ENCODE data around the gene ATOX1. TPM values are rescaled to one million over a fixed set of nuclear protein-coding genes. Genes with fewer than 3 reads are reported as not detected.

Gene ATOX1
- total and polyA plus RNA-seq, 9 of the 15 experiments (the other 6 are each of a cell fraction or from before 2014, with no cell fraction given) = 59.2 to 318 (median 86.2) TPM

- TF ChIP-seq SMARCE1 (IDR thresholded peaks at IDR 0.05) (peak; percentile 19; the same call in 1 of the 2 replicates), MEIS2 (IDR thresholded peaks at IDR 0.05; ENCODE audit: partially characterized antibody) (peak; percentile 52), LCOR (CRISPR knock-in tag; IDR thresholded peaks at IDR 0.05) (0 out of 2 replicates have a peak, but pooled peaks have one; percentile 20), POLR2B (IDR thresholded peaks at IDR 0.05; ENCODE audit: low read depth, partially characterized antibody) (peak; percentile 81), ZSCAN32 (CRISPR knock-in tag; IDR thresholded peaks at IDR 0.05) (0 out of 2 replicates have a peak, but pooled peaks have one; percentile 12), SMAD2 (IDR thresholded peaks at IDR 0.05; ENCODE audit: low read depth, low read length) (no peak), TAL1 (IDR thresholded peaks at IDR 0.05) (peak; percentile 36; the same call in 1 of the 2 replicates), SPI1 (IDR thresholded peaks at IDR 0.05; ENCODE audit: borderline replicate concordance, low read depth, low read length) (peak; percentile 15; the same call in 1 of the 2 replicates), LEF1 (IDR thresholded peaks at IDR 0.05) (peak; percentile 46; the same call in 1 of the 2 replicates), HDAC2 (IDR thresholded peaks at IDR 0.05) (peak; percentile 66), ZNF311 (CRISPR knock-in tag; IDR thresholded peaks at IDR 0.05) (no peak), CEBPZ (IDR thresholded peaks at IDR 0.05; ENCODE audit: borderline replicate concordance, low read depth, low read length) (no peak), POLR2AphosphoS5 (IDR thresholded peaks at IDR 0.05; ENCODE audit: control insufficient read depth, insufficient read depth, low read depth, low read length) (peak; percentile 88), ELF2 (CRISPR knock-in tag; IDR thresholded peaks at IDR 0.05) (peak; percentile 52; the same call in 1 of the 2 replicates), FOS (IDR thresholded peaks at IDR 0.05; ENCODE audit: extremely low read depth, insufficient read length) (no peak), NKRF (IDR thresholded peaks at IDR 0.05; ENCODE audit: borderline replicate concordance) (peak; percentile 8; the same call in 1 of the 2 replicates), ZNF165 (CRISPR knock-in tag; IDR thresholded peaks at IDR 0.05; ENCODE audit: borderline replicate concordance) (no peak), ZNF830 (CRISPR knock-in tag; IDR thresholded peaks at IDR 0.05) (no peak), POLR2A (conservative IDR thresholded peaks at IDR 0.05) (peak; percentile 94), HMGN3 (IDR thresholded peaks at IDR 0.05; ENCODE audit: borderline replicate concordance, extremely low read depth, insufficient read length, low read depth, low read length) (peak; percentile 82), KDM1A (IDR thresholded peaks at IDR 0.05) (peak; percentile 65 to 66; a peak in 3 of 4 replicates), CREM (IDR thresholded peaks at IDR 0.05; ENCODE audit: low read depth) (peak; percentile 70), SREBF2 (CRISPR knock-in tag; IDR thresholded peaks at IDR 0.05) (no peak), TBL1XR1 (IDR thresholded peaks at IDR 0.05; ENCODE audit: low read length in 2 of 2) (no peak), TAF9B (IDR thresholded peaks at IDR 0.05; ENCODE audit: partially characterized antibody) (peak; percentile 59)
Measured at GRCh38 chr5:151758430-151759241, at the start of gene ATOX1 (continued).
